GM12878 (cell line): ENCODE measurements around the gene ZNF700. TPM values are rescaled to one million over a fixed set of nuclear protein-coding genes. Genes with fewer than 3 reads are reported as not detected.
A peak's percentile ranks its signal among the peaks of the same experiment; 100 is the strongest.

ENCODE experiments used
- ATAC-seq: fragments of 200-7000 bp; cut with Tn5 transposase; 3 replicates; pipeline ENCODE4 v1.9.1; 2020; ENCODE audit warnings: mild to moderate bottlenecking, moderate library complexity
- BruUV-seq: library from RNA; stranded (reverse); fragments of 400-500 nt; replicated peaks from 2 replicates; lab custom pipeline; 2021; lab: Mats Ljungman, UMichigan
- CTCF ChIA-PET: fragments of 300-600 bp; sonication (Branson Sonifier 250); formaldehyde crosslinking; extraction: SDS; loops from one replicate; lab custom pipeline; 2021; ENCODE audit warnings: inconsistent platforms; lab: Yijun Ruan, JAX
- POLR2A ChIA-PET: fragments of 350-600 bp; formaldehyde crosslinking; extraction: SDS; loops from one replicate; lab custom pipeline; 2021; ENCODE audit warnings: inconsistent platforms; lab: Charles Lee
- RAD21 ChIA-PET: fragments of 300-600 bp; sonication (Branson Sonifier 250); formaldehyde crosslinking; loops from one replicate; lab custom pipeline; 2023; ENCODE audit warnings: antibody characterized with exemption; ENCODE audit not compliant: unreplicated experiment; lab: Charles Lee
- SMC1A ChIA-PET: fragments of 300-600 bp; sonication (Branson Sonifier 250); formaldehyde crosslinking; loops from one replicate; lab custom pipeline; 2023; ENCODE audit not compliant: unreplicated experiment, uncharacterized antibody; lab: Charles Lee
- DNase-seq: peaks from one replicate; pipeline ENCODE4 v3.0.0-alpha.2; 2011; ENCODE audit warnings: low read depth, low spot score
- FAIRE-seq: peaks from 3 replicates; lab custom pipeline; 2011; peaks lifted over from hg19 to GRCh38; lab: Jason Lieb, UNC
- H2AFZ ChIP-seq: 2 replicates; pipeline ENCODE4 v1.6.0; 2011; ENCODE audit warnings: low read depth, low read length, control low read depth; ENCODE audit not compliant: control insufficient read depth
- H3K27ac ChIP-seq: 2 replicates; pipeline ENCODE4 v1.5.1; 2011; ENCODE audit warnings: control low read depth; ENCODE audit not compliant: control insufficient read depth, insufficient read depth
- H3K27me3 ChIP-seq, 2 experiments: replicated peaks in 1 of 2; 2 replicates each; pipeline versions ENCODE4 v1.6.0 to v1.6.1; 2011; ENCODE audit warnings: low read length in 1 of 2; ENCODE audit not compliant: control insufficient read depth in 2 of 2, insufficient read depth in 2 of 2
- H3K36me3 ChIP-seq, 2 experiments: 2 replicates each; pipeline ENCODE4 v1.5.1; 2011; ENCODE audit warnings: low read length in 1 of 2; ENCODE audit not compliant: control insufficient read depth in 2 of 2, insufficient read depth in 2 of 2
- H3K4me1 ChIP-seq: 2 replicates; pipeline ENCODE4 v1.6.1; 2011; ENCODE audit warnings: mild to moderate bottlenecking, low read length, moderate library complexity, mixed read lengths; ENCODE audit not compliant: control insufficient read depth, insufficient read depth
- H3K4me2 ChIP-seq: 2 replicates; pipeline ENCODE4 v1.6.0; 2011; ENCODE audit warnings: control low read depth; ENCODE audit not compliant: control insufficient read depth, insufficient read depth
- H3K4me3 ChIP-seq: fragments of 200-600 bp; sonication (generic); 2 replicates; pipeline ENCODE4 v1.5.1; 2016
- H3K79me2 ChIP-seq: 2 replicates; pipeline ENCODE4 v1.6.0; 2011; ENCODE audit warnings: low read length; ENCODE audit not compliant: control insufficient read depth, insufficient read depth
- H3K9ac ChIP-seq: 2 replicates; pipeline ENCODE4 v1.8.0; 2011; ENCODE audit warnings: low read length, control low read depth, mixed read lengths; ENCODE audit not compliant: control insufficient read depth, insufficient read depth
- H3K9me3 ChIP-seq: replicated peaks from 3 replicates; pipeline ENCODE4 v1.5.1; 2011; ENCODE audit warnings: mild to moderate bottlenecking, low read length; ENCODE audit not compliant: control insufficient read depth, insufficient read depth
- H4K20me1 ChIP-seq: 2 replicates; pipeline ENCODE4 v1.6.0; 2011; ENCODE audit not compliant: control insufficient read depth, insufficient read depth
- ATF7 ChIP-seq: fragments of 450-650 bp; IDR thresholded peaks from 2 replicates; pipeline ENCODE4 v1.6.1; 2016; ENCODE audit warnings: low read depth, mild to moderate bottlenecking
- BCL11A ChIP-seq: IDR thresholded peaks from 2 replicates; pipeline ENCODE4 v1.6.1; 2011; ENCODE audit warnings: low read depth, low read length
- CBFB ChIP-seq: IDR thresholded peaks from 2 replicates; pipeline ENCODE4 v1.6.1; 2016; ENCODE audit warnings: antibody characterized with exemption, low read depth
- CBX5 ChIP-seq: sonication (generic); IDR thresholded peaks from 2 replicates; pipeline ENCODE4 v1.6.1; 2016; ENCODE audit warnings: low read depth, moderate library complexity, mild to moderate bottlenecking, inconsistent platforms
- ETV6 ChIP-seq, 2 experiments: fragments of 450-650 bp in 1 of 2; IDR thresholded peaks in 1 of 2; conservative IDR thresholded peaks in 1 of 2; 2 replicates each; pipeline ENCODE4 v1.6.1; 2014; ENCODE audit warnings: antibody characterized with exemption in 1 of 2, borderline replicate concordance in 1 of 2, low read depth in 1 of 2, mild to moderate bottlenecking in 1 of 2, moderate library complexity in 1 of 2
- GATAD2B ChIP-seq: fragments of 450-650 bp; conservative IDR thresholded peaks from 2 replicates; pipeline ENCODE4 v1.6.1; 2017; ENCODE audit warnings: low read depth, mild to moderate bottlenecking, moderate library complexity
- NFXL1 ChIP-seq: fragments of 450-650 bp; IDR thresholded peaks from 2 replicates; pipeline ENCODE4 v1.6.1; 2017; ENCODE audit warnings: antibody characterized with exemption, mild to moderate bottlenecking, borderline replicate concordance
- PAX5 ChIP-seq: IDR thresholded peaks from 2 replicates; pipeline ENCODE4 v1.6.1; 2011; ENCODE audit warnings: low read depth, low read length, borderline replicate concordance
- POLR2A ChIP-seq: IDR thresholded peaks from 2 replicates; pipeline ENCODE4 v1.6.1; 2011; ENCODE audit warnings: low read depth, mild to moderate bottlenecking, low read length
- RB1 ChIP-seq: fragments of 450-650 bp; formaldehyde crosslinking; IDR thresholded peaks from 2 replicates; pipeline ENCODE4 v1.6.1; 2017; ENCODE audit warnings: mild to moderate bottlenecking, borderline replicate concordance
- TCF12 ChIP-seq: IDR thresholded peaks from 2 replicates; pipeline ENCODE4 v1.6.1; 2011; ENCODE audit warnings: low read depth, mild to moderate bottlenecking, low read length
- WGBS: methylation state at CpG from one replicate; pipeline ENCODE4 v1.1.6; 2016; ENCODE audit warnings: low lambda C conversion rate; ENCODE audit not compliant: insufficient replicate concordance, insufficient coverage; ENCODE audit errors: missing lambda C conversion rate; 5-methylcytosine and 5-hydroxymethylcytosine counted together
- in situ Hi-C: fragments of 300-500 bp; cut with MboI; formaldehyde crosslinking; loops from 9 replicates; pipeline ENCODE4 v1.14.3; 2018; ENCODE audit warnings: mixed read lengths
- intact Hi-C: fragments of 100-400 bp; cut with micrococcal nuclease; formaldehyde crosslinking; loops from one replicate; pipeline ENCODE4 v1.14.2; 2022; ENCODE audit not compliant: unreplicated experiment
- polyA plus RNA-seq, 11 experiments: library from polyadenylated mRNA; depleted of rRNA in 4 of 11; unstranded in 6 of 11; stranded (reverse) in 5 of 11; fragments of >200 nt; fragmentation: Nextera tagmentation in 4 of 11; fragmentation: Illumina TruSeq in 1 of 11; extraction: Ambion mirVana in 4 of 11; extraction: Trizol in 1 of 11; gene quantifications; 1 replicate in 1 of 11; 2 replicates in 10 of 11; pipeline versions ENCODE4 v1.2.1 to v1.2.3, GENCODE V29; 2011 to 2016; ENCODE audit warnings: inconsistent platforms in 2 of 11, missing spikeins in 2 of 11, low read depth in 1 of 11
- total RNA-seq, 4 experiments: library from RNA; depleted of rRNA in 3 of 4; stranded (reverse); fragments of >200 nt in 3 of 4; fragmentation: Illumina TruSeq in 1 of 4; extraction: Trizol in 1 of 4; gene quantifications; 2 replicates each; pipeline versions ENCODE4 v1.2.1 to v1.2.3, GENCODE V29; 2013 to 2021
- TF ChIP-seq, protein P1 (sequence below): IDR thresholded peaks from 2 replicates; pipeline ENCODE4 v1.6.1; 2012; ENCODE audit warnings: low read depth, low read length, improper control_type of control experiment
- TF ChIP-seq, protein P2 (sequence below): fragments of 450-650 bp; formaldehyde crosslinking; IDR thresholded peaks from 2 replicates; pipeline ENCODE4 v1.4.0; 2020; ENCODE audit warnings: mild to moderate bottlenecking, moderate library complexity

ZNF700 gene
- total and polyA plus RNA-seq, 10 of the 15 experiments (the other 5 are each of a cell fraction or from before 2014, with no cell fraction given), result 6.7 to 16.0 (median 11.1) TPM

DNA sequence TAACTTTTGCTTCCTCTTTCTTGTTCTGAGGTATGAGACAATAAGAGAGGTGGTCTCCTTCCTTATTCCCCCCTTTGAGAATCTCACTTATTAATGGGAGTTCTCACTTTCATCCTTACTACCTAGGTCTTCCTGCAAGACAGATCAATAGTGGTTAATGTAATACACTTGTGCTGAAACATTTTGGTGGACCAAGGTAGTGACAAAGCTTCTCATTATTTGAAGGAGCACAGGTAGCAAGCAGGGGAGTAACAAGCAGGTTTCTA is 17.9 kb downstream of the ZNF700 start:
- Histone ChIP-seq H3K79me2 (peaks cover 3% of the 10 kb centered on the region), H3K36me3 (peaks cover 6 to 12% of the 10 kb centered on the region in 2 experiments; a peak in 3 of 4 replicates), H2AFZ (no peak overlapping the region), H3K4me1 (no peaks in the 10 kb centered on the region), H4K20me1 (no peaks in the 10 kb centered on the region), H3K9me3 (peaks cover 66% of the 10 kb centered on the region), H3K27me3 (no peaks in the 10 kb centered on the region), H3K4me3 (0 out of 2 replicates have a peak overlapping the region, but pooled peaks have one; percentile 11), H3K9ac (no peak overlapping the region), H3K4me2 (no peak overlapping the region), H3K27ac (no peak overlapping the region)
- TF ChIP-seq CBX5, result peak; percentile 78; the same call in 1 of the 2 replicates
- TF ChIP-seq CBFB, result no peak
- intact Hi-C loops, result no loop called here
- BruUV-seq, result no TSS peak
- DNase-seq (no peak), ATAC-seq (no peak), FAIRE-seq (no peak)
- ChIA-PET CTCF (interaction anchor here (0.7 kb wide), 1 partner anchor 19 kb away, joined by 3 read pairs; no protein-coding TSS in a partner anchor), RAD21 (no interaction called here), SMC1A (interaction anchor here (1.2 kb wide), 1 partner anchor 12 kb away, joined by 4 read pairs; no protein-coding TSS in a partner anchor), POLR2A (no interaction called here)
- in situ Hi-C loops, result no loop called here

DNA sequence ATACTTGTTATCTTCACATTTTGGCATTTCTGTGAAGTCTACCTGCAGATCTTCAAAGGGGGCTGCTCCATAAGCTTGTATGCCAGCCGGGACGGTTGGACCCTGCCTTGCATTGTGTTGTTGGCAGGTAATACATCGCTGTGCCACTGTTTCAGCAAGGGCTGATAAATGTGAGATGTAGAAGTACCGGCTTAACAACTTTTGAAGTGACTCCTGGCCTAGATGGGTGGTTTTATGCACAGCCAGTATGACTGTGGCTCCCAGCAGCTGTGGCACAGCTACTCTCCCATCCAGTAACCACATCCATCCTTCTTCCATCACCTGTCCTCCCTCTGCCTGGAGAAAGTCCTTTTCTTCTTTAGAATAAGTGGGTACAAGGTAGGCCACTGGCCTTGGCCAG is 19.7 kb downstream of the ZNF700 start:
- DNase-seq, result no peak
- Histone ChIP-seq H3K36me3 (peaks cover 11 to 26% of the 10 kb centered on the region in 2 experiments), H4K20me1 (no peaks in the 10 kb centered on the region), H2AFZ (no peak overlapping the region), H3K9me3 (peaks cover 79% of the 10 kb centered on the region), H3K4me1 (no peaks in the 10 kb centered on the region), H3K4me3 (no peak overlapping the region), H3K9ac (no peak overlapping the region), H3K79me2 (peaks cover 2% of the 10 kb centered on the region), H3K4me2 (no peak overlapping the region), H3K27ac (no peak overlapping the region), H3K27me3 (no peaks in the 10 kb centered on the region)
- CTCF ChIA-PET, result interaction anchor here (1.2 to 1.4 kb wide), 2 partner anchors 19 to 55 kb away, joined by 3 to 4 read pairs; no protein-coding TSS in a partner anchor
- ATAC-seq, result no peak
- POLR2A ChIA-PET, result no interaction called here
- no peak for FAIRE-seq
- 99% methylated on average over 4 of the region's 4 CpGs for WGBS
- intact Hi-C loops (no loop called here), in situ Hi-C loops (no loop called here)
- no TSS peak for BruUV-seq
- SMC1A ChIA-PET, result no interaction called here
- RAD21 ChIA-PET, result no interaction called here
- TF ChIP-seq ATF7, result no peak
- TF ChIP-seq BCL11A, result no peak
- TF ChIP-seq TCF12, result no peak
- TF ChIP-seq, protein P1, sequence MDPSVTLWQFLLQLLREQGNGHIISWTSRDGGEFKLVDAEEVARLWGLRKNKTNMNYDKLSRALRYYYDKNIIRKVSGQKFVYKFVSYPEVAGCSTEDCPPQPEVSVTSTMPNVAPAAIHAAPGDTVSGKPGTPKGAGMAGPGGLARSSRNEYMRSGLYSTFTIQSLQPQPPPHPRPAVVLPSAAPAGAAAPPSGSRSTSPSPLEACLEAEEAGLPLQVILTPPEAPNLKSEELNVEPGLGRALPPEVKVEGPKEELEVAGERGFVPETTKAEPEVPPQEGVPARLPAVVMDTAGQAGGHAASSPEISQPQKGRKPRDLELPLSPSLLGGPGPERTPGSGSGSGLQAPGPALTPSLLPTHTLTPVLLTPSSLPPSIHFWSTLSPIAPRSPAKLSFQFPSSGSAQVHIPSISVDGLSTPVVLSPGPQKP, result no peak
- TF ChIP-seq POLR2A, result no peak
- TF ChIP-seq, protein P2, sequence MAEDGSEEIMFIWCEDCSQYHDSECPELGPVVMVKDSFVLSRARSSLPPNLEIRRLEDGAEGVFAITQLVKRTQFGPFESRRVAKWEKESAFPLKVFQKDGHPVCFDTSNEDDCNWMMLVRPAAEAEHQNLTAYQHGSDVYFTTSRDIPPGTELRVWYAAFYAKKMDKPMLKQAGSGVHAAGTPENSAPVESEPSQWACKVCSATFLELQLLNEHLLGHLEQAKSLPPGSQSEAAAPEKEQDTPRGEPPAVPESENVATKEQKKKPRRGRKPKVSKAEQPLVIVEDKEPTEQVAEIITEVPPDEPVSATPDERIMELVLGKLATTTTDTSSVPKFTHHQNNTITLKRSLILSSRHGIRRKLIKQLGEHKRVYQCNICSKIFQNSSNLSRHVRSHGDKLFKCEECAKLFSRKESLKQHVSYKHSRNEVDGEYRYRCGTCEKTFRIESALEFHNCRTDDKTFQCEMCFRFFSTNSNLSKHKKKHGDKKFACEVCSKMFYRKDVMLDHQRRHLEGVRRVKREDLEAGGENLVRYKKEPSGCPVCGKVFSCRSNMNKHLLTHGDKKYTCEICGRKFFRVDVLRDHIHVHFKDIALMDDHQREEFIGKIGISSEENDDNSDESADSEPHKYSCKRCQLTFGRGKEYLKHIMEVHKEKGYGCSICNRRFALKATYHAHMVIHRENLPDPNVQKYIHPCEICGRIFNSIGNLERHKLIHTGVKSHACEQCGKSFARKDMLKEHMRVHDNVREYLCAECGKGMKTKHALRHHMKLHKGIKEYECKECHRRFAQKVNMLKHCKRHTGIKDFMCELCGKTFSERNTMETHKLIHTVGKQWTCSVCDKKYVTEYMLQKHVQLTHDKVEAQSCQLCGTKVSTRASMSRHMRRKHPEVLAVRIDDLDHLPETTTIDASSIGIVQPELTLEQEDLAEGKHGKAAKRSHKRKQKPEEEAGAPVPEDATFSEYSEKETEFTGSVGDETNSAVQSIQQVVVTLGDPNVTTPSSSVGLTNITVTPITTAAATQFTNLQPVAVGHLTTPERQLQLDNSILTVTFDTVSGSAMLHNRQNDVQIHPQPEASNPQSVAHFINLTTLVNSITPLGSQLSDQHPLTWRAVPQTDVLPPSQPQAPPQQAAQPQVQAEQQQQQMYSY (CRISPR knock-in tag), result no peak
- no peak for TF ChIP-seq GATAD2B
- TF ChIP-seq RB1, result no peak
- TF ChIP-seq PAX5, result no peak
- no peak for TF ChIP-seq NFXL1
- TF ChIP-seq ETV6 (conservative IDR thresholded peaks at IDR 0.05 in 1 of 2, IDR thresholded peaks at IDR 0.05 in 1 of 2; ENCODE audit: borderline replicate concordance in 1 of 2, low read depth in 1 of 2), result no peak
